ENCODE results near the gene DUSP7.

GRCh38 chr3:52104684-52105640 lies 48.6 kb upstream of the DUSP7 start:
- no peak for TF ChIP-seq CTCF (IDR thresholded peaks at IDR 0.05)
- TF ChIP-seq POLR2A (IDR thresholded peaks at IDR 0.05), result no peak
